Adipocyte (in vitro differentiated cells): ENCODE data around the gene BRI3.

Experiments used
- DNase-seq: peaks from one replicate; pipeline ENCODE4 v3.0.0-alpha.2; 2015; ENCODE audit warnings: low read depth
- H3K27me3 ChIP-seq: replicated peaks from 2 replicates; pipeline ENCODE4 v1.7.0; 2013; ENCODE audit warnings: mild to moderate bottlenecking, low read length, moderate library complexity; ENCODE audit not compliant: control insufficient read depth, insufficient read depth
- H3K36me3 ChIP-seq: 2 replicates; pipeline ENCODE4 v1.7.0; 2013; ENCODE audit warnings: low read length, mild to moderate bottlenecking, moderate library complexity; ENCODE audit not compliant: control insufficient read depth, insufficient read depth, severe bottlenecking
- H3K4me1 ChIP-seq: 2 replicates; pipeline ENCODE4 v1.7.0; 2013; ENCODE audit warnings: mild to moderate bottlenecking, low read length, moderate library complexity; ENCODE audit not compliant: control insufficient read depth, insufficient read depth
- H3K4me3 ChIP-seq: 2 replicates; pipeline ENCODE4 v1.7.0; 2013; ENCODE audit warnings: mild to moderate bottlenecking, low read length, moderate library complexity
- H3K9ac ChIP-seq: 2 replicates; pipeline ENCODE4 v1.7.0; 2013; ENCODE audit warnings: mild to moderate bottlenecking, low read length, moderate library complexity
- H3K9me3 ChIP-seq: 2 replicates; pipeline ENCODE4 v1.7.0; 2013; ENCODE audit warnings: mild to moderate bottlenecking, low read length, moderate library complexity; ENCODE audit not compliant: control insufficient read depth

Gene BRI3

GRCh38 chr7:98321301-98321700 is 39.8 kb downstream of the BRI3 start:
- H3K9ac ChIP-seq = no peak overlapping the region
- no peaks in the 10 kb centered on the region for H3K9me3 ChIP-seq
- H3K36me3 ChIP-seq = no peaks in the 10 kb centered on the region
- no peak for DNase-seq
- peaks cover 3% of the 10 kb centered on the region for H3K27me3 ChIP-seq
- no peak overlapping the region for H3K4me3 ChIP-seq
- no peaks in the 10 kb centered on the region for H3K4me1 ChIP-seq

DNA sequence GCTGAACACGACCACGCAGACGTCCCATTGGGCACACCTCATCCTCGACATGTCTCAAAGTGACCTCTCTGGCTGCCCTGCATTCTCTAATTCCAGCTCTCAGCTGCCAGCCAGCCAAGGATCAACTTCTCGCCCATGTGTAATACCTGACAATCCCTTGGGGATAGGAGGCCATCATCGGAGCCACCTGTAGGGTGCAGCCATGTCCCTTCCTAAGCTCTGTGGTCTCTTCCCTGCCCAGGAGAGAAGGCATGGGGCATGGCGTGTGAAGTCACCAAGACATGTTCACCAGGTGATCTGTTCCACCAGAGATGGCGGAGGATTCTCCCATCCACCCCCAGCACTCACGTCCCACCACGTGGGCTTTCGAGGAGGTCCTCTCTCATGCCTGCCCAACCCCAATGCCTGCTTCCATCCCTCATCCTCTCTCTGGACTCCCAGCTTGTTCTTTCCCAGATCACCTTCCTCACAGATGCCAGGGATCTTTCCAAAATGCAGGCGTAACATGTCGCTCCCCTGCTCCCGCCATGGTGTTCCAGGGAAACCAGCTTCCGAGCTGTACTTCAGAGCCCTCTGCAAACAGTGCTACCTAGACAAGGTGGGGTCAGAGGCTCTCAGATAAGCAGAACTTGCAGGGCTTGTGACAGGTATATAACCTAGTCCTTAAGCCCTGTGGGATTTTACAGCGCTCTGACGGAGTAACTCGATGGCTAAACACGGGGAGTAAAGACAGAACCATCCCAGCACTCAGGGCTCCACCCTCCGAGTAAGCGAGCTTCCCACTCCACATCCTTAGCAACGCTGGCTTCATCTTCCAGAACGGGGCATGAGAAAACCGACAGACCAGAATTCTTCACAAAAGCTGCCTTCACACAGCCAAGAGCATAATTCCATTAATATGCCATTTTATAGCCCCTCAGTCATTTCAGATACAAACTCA is 41.1 kb downstream of the BRI3 start:
- peaks cover 3% of the 10 kb centered on the region for H3K27me3 ChIP-seq
- H3K9ac ChIP-seq = no peak overlapping the region
- no peaks in the 10 kb centered on the region for H3K36me3 ChIP-seq
- no peaks in the 10 kb centered on the region for H3K9me3 ChIP-seq
- no peaks in the 10 kb centered on the region for H3K4me1 ChIP-seq
- no peak for DNase-seq
- no peak overlapping the region for H3K4me3 ChIP-seq

DNA sequence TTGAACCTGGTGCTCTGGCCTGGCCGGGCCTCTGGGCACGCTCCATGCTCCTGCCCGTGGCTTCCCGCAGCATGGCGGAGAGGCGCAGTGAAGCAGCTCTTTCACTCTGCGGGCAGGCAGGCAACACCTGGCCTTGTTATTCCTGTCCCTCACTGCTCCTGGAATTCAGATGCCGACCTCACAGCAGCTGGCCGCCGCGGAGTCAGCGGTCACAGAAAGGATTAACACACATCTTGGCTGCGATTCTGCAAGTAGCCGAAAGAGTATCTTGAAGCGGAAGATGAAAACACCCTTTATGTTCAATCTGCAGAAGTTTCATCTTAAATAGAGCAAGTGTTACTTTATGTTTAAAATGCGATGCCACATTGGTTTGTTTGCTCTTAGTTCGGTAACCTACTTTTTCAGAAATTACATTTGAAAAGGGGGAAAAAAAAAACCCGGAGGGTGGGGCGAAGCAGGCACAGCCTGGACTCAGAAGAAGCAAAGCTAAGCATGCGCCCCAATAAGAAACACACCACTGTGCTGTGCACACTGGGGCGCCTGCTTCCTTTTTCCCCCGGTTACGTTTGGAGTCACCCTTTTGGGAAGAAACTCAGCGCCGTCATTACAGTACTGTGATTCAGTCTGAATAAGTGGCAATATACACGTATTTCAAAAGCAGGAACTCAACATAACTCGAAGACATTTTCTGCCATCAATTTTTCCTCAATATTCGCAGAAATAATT is 42.3 kb downstream of the BRI3 start:
- peak overlapping the region; percentile 66 for H3K4me3 ChIP-seq

GRCh38 chr7:98324782-98325181 is 43.3 kb downstream of the BRI3 start:
- no peaks in the 10 kb centered on the region for H3K36me3 ChIP-seq
- no peak overlapping the region for H3K4me3 ChIP-seq
- no peaks in the 10 kb centered on the region for H3K9me3 ChIP-seq
- no peak for DNase-seq
- no peak overlapping the region for H3K9ac ChIP-seq
- H3K27me3 ChIP-seq = peaks cover 3% of the 10 kb centered on the region
- H3K4me1 ChIP-seq = peaks cover under 1% of the 10 kb centered on the region

More for the DNA sequence above, 42.3 kb downstream of the BRI3 start:
- Histone ChIP-seq H3K4me1 (no peaks in the 10 kb centered on the region), H3K27me3 (peaks cover 3% of the 10 kb centered on the region), H3K9ac (no peak overlapping the region), H3K9me3 (no peaks in the 10 kb centered on the region), H3K36me3 (no peaks in the 10 kb centered on the region)
- DNase-seq = no peak

DNA sequence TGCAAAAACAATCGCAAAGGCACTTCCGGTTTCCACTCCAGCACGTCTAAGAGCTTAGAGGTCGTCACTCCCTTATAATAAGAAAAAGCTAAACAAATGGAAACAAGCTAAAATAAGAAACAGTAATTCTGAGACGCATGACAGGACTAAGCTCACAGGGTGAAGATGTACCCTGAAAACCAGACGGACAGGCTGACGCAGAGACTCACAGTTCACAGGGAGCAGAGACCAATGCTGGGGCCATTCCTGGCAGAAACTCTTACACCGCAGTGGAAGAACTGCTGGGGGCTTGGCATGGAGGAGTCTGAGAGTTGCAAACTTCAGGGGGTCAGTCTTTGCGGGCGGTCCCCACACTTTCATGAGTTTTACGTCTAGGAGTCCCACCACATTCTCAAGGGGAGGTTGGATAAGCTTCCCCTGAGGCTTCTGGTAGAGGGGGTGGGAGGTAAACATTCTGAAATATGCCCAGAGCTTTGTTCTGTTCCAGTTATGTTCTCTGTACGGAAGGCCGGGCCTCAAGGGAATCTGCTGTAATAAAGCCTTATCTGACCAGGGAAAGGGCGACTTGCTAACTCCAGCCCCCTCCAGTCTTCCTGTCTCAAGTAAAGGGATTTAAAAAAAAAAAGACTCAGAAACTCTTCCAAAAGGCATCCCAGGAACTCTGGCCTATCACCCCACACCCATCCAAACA is 47.8 kb downstream of the BRI3 start:
- Histone ChIP-seq H3K9me3 (no peaks in the 10 kb centered on the region), H3K36me3 (no peaks in the 10 kb centered on the region), H3K27me3 (no peaks in the 10 kb centered on the region), H3K4me3 (no peak overlapping the region), H3K9ac (no peak overlapping the region), H3K4me1 (peaks cover 2% of the 10 kb centered on the region)
- no peak for DNase-seq

GRCh38 chr7:98329791-98330373 is 48.4 kb downstream of the BRI3 start:
- no peaks in the 10 kb centered on the region for H3K36me3 ChIP-seq
- peak overlapping the region; percentile 36 for H3K9ac ChIP-seq
- H3K9me3 ChIP-seq = no peaks in the 10 kb centered on the region
- no peaks in the 10 kb centered on the region for H3K27me3 ChIP-seq
- H3K4me3 ChIP-seq = no peak overlapping the region
- peak; percentile 11 for DNase-seq
- H3K4me1 ChIP-seq = peaks cover 2% of the 10 kb centered on the region

DNA sequence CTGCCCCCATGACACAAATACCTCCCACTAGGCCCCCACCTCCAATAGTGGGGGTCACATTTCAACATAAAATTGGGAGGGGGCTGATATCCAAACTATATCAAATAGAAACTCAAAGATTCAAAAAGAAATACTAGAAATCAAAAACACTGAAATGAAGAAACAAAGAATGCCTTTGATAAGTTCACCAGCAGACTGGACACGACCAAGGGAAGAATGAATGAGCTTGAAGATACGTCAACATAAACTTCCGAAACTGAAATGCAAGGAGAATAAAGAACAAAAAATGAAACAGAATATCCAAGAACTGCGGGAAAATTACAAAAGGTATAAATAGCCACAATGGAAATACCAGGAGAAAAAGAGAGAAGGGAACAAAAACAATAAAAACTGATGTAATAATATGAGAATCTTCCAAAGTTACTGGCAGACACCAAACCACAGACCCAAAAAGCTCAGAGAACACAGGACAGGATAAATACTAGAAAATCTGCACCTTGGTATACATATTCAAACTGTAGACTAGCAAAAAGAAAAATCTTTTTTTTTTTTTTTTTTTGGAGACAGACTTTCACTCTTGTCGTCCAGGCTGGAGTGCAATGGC is 49.5 kb downstream of the BRI3 start:
- H3K9ac ChIP-seq = no peak overlapping the region
- DNase-seq = no peak
- no peaks in the 10 kb centered on the region for H3K27me3 ChIP-seq
- H3K4me3 ChIP-seq = no peak overlapping the region
- H3K4me1 ChIP-seq = peaks cover 2% of the 10 kb centered on the region
- no peaks in the 10 kb centered on the region for H3K36me3 ChIP-seq
- H3K9me3 ChIP-seq = no peaks in the 10 kb centered on the region

- Histone ChIP-seq H3K36me3 (no peaks in the 10 kb centered on the region), H3K4me1 (peaks cover 2% of the 10 kb centered on the region)
- no peak for DNase-seq
Observed at GRCh38 chr7:98334081-98334480, 52.6 kb downstream of the BRI3 start.

GRCh38 chr7:98335411-98335977 is 54.0 kb downstream of the BRI3 start:
- H3K27me3 ChIP-seq = no peaks in the 10 kb centered on the region
- DNase-seq = no peak
- no peaks in the 10 kb centered on the region for H3K36me3 ChIP-seq
- no peaks in the 10 kb centered on the region for H3K9me3 ChIP-seq
- no peaks in the 10 kb centered on the region for H3K4me1 ChIP-seq
- no peak overlapping the region for H3K9ac ChIP-seq
- no peak overlapping the region for H3K4me3 ChIP-seq

More at GRCh38 chr7:98334081-98334480, 52.6 kb downstream of the BRI3 start:
- no peak overlapping the region for H3K9ac ChIP-seq
- H3K9me3 ChIP-seq = no peaks in the 10 kb centered on the region
- H3K4me3 ChIP-seq = no peak overlapping the region
- no peaks in the 10 kb centered on the region for H3K27me3 ChIP-seq

DNA sequence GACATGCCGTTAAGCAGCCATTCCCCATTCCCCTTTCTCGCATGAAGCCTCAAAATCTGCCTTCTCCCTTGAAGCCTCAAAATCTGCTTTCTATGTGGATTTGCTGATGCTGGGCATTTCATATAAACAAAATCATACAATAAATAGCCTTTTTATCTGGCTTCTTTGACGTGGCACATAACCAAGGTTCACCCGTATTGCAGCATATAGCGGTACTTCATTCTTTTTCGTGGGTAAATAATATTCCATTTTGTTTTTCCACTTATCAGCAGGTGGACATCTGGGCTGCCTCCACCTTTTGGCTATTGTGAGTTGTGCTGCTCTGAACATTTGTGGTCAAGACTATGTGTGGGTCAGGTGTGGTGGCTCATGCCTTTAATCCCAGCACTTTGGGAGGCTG is 57.0 kb downstream of the BRI3 start:
- H3K27me3 ChIP-seq = no peaks in the 10 kb centered on the region
- H3K9ac ChIP-seq = no peak overlapping the region
- peaks cover 7% of the 10 kb centered on the region for H3K4me1 ChIP-seq
- DNase-seq = no peak
- no peaks in the 10 kb centered on the region for H3K36me3 ChIP-seq
- no peaks in the 10 kb centered on the region for H3K9me3 ChIP-seq
- H3K4me3 ChIP-seq = no peak overlapping the region
